Measurements from ENCODE around the gene MGARP. TPM values are rescaled to one million over a fixed set of nuclear protein-coding genes. Genes with fewer than 3 reads are reported as not detected.
A peak's percentile ranks its signal among the peaks of the same experiment; 100 is the strongest.

The MGARP gene
- total RNA-seq, 2 donors from 2014 or later: 0.73 to 3.7 TPM

GRCh38 chr4:139282065-139282720, 2.2 kb upstream of the MGARP start:
- no peak for DNase-seq (ENCODE audit: low spot score)

GRCh38 chr4:139278912-139279759, 889 bp downstream of the MGARP start:
- H3K27me3 ChIP-seq (replicated peaks; ENCODE audit: insufficient read depth): peaks cover 1% of the 10 kb centered on the region
- no peak for DNase-seq (ENCODE audit: low spot score)
- no peaks in the 10 kb centered on the region for H3K9me3 ChIP-seq
- no peak for TF ChIP-seq POLR2A (IDR thresholded peaks at IDR 0.05)
- no peak for TF ChIP-seq POLR2AphosphoS5 (IDR thresholded peaks at IDR 0.05)
- no peak for TF ChIP-seq CTCF (IDR thresholded peaks at IDR 0.05)
- intact Hi-C loops (cut with DNase I): no loop called here
- no peak overlapping the region for H3K27ac ChIP-seq
- no peaks in the 10 kb centered on the region for H3K36me3 ChIP-seq
- 22% methylated on average over 40 of the region's 40 CpGs for WGBS
- H3K4me3 ChIP-seq: peak overlapping the region; percentile 22 to 27
- H3K4me1 ChIP-seq (replicated peaks): no peaks in the 10 kb centered on the region

More at GRCh38 chr4:139282065-139282720, 2.2 kb upstream of the MGARP start:
- TF ChIP-seq POLR2AphosphoS5 (IDR thresholded peaks at IDR 0.05) (no peak), CTCF (IDR thresholded peaks at IDR 0.05) (no peak), POLR2A (IDR thresholded peaks at IDR 0.05) (no peak)
- intact Hi-C loops (cut with DNase I): no loop called here
- Histone ChIP-seq H3K4me3 (no peak overlapping the region), H3K27ac (no peak overlapping the region), H3K36me3 (no peaks in the 10 kb centered on the region), H3K27me3 (replicated peaks; ENCODE audit: insufficient read depth) (peaks cover 1% of the 10 kb centered on the region), H3K9me3 (no peaks in the 10 kb centered on the region), H3K4me1 (replicated peaks) (no peaks in the 10 kb centered on the region)
- 80% methylated on average over 7 of the region's 7 CpGs for WGBS

- Histone ChIP-seq H3K27me3 (replicated peaks; ENCODE audit: insufficient read depth) (peaks cover 1% of the 10 kb centered on the region), H3K27ac (no peak overlapping the region)
- intact Hi-C loops (cut with DNase I): no loop called here
Observed at GRCh38 chr4:139278485-139278884, 1.5 kb downstream of the MGARP start.

GRCh38 chr4:139275281-139275735, 4.7 kb downstream of the MGARP start:
- no peaks in the 10 kb centered on the region for H3K36me3 ChIP-seq
- H3K4me1 ChIP-seq (replicated peaks): no peaks in the 10 kb centered on the region
- peaks cover 1% of the 10 kb centered on the region for H3K27me3 ChIP-seq (replicated peaks; ENCODE audit: insufficient read depth)
- H3K27ac ChIP-seq: no peak overlapping the region
- TF ChIP-seq CTCF (IDR thresholded peaks at IDR 0.05) (no peak), POLR2A (IDR thresholded peaks at IDR 0.05) (no peak), POLR2AphosphoS5 (IDR thresholded peaks at IDR 0.05) (no peak)
- intact Hi-C loops (cut with DNase I): no loop called here
- no peak for DNase-seq (ENCODE audit: low spot score)
- no peaks in the 10 kb centered on the region for H3K9me3 ChIP-seq
- H3K4me3 ChIP-seq: no peak overlapping the region
- WGBS: 94% methylated on average over 4 of the region's 4 CpGs

More at GRCh38 chr4:139278485-139278884, 1.5 kb downstream of the MGARP start:
- TF ChIP-seq POLR2AphosphoS5 (IDR thresholded peaks at IDR 0.05) (no peak), POLR2A (IDR thresholded peaks at IDR 0.05) (no peak), CTCF (IDR thresholded peaks at IDR 0.05) (no peak)
- 73% methylated on average over 16 of the region's 16 CpGs for WGBS
- no peak for DNase-seq (ENCODE audit: low spot score)
- Histone ChIP-seq H3K36me3 (no peaks in the 10 kb centered on the region), H3K9me3 (no peaks in the 10 kb centered on the region), H3K4me1 (replicated peaks) (no peaks in the 10 kb centered on the region), H3K4me3 (no peak overlapping the region)

All from prostate gland (tissue), 2 donors.